Stimulated activated CD8-positive, alpha-beta memory T cell treated with anti-CD3 and anti-CD28 coated beads, Interleukin-7, amount 100 ng/mL, for 48 hours (primary cell): ENCODE measurements around the gene NFKBIZ.

Source experiments
- DNase-seq, 2 donors: peaks; one replicate each; pipeline ENCODE4 v3.0.0-alpha.2; 2020; ENCODE audit warnings: low read depth in 1 of 2; ENCODE audit errors: extremely low read depth in 1 of 2

Gene NFKBIZ

GRCh38 chr3:101848754-101849713 is at the start of gene NFKBIZ:
TSS of gene NFKBIZ (plus strand) at chr3:101849514. CDS start at chr3:101849629, 115 bp downstream.
- peak; percentile 86 to 91 for DNase-seq

- DNase-seq: no peak
Measured at GRCh38 chr3:101801174-101801573, 48.1 kb upstream of the NFKBIZ start.

GRCh38 chr3:101802179-101802578 is 47.1 kb upstream of the NFKBIZ start:
- no peak for DNase-seq

- peak in 1 of 2 donors; percentile 31 for DNase-seq
Measured at GRCh38 chr3:101803173-101803782, 46.0 kb upstream of the NFKBIZ start.

- no peak for DNase-seq
Measured at GRCh38 chr3:101803939-101804338, 45.4 kb upstream of the NFKBIZ start.

- DNase-seq: no peak
Measured at GRCh38 chr3:101806491-101806890, 42.8 kb upstream of the NFKBIZ start.

GRCh38 chr3:101807888-101808287 is 41.4 kb upstream of the NFKBIZ start:
- DNase-seq: no peak

- no peak for DNase-seq
Measured at GRCh38 chr3:101809178-101810021, 39.9 kb upstream of the NFKBIZ start.

- DNase-seq: no peak
Measured at GRCh38 chr3:101810022-101810418, 39.3 kb upstream of the NFKBIZ start.

- DNase-seq: no peak
Measured at GRCh38 chr3:101811875-101812274, 37.4 kb upstream of the NFKBIZ start.

- no peak for DNase-seq
Measured at GRCh38 chr3:101812895-101813294, 36.4 kb upstream of the NFKBIZ start.

GRCh38 chr3:101813817-101814440 is 35.4 kb upstream of the NFKBIZ start:
- no peak for DNase-seq

GRCh38 chr3:101814835-101815234 is 34.5 kb upstream of the NFKBIZ start:
- DNase-seq: no peak

- no peak for DNase-seq
Measured at GRCh38 chr3:101816215-101817149, 32.8 kb upstream of the NFKBIZ start.

- no peak for DNase-seq
Measured at GRCh38 chr3:101817992-101818391, 31.3 kb upstream of the NFKBIZ start.

GRCh38 chr3:101819649-101820206 is 29.6 kb upstream of the NFKBIZ start:
- DNase-seq: no peak

- no peak for DNase-seq
Measured at GRCh38 chr3:101821503-101821902, 27.8 kb upstream of the NFKBIZ start.

GRCh38 chr3:101823525-101823924 is 25.8 kb upstream of the NFKBIZ start:
- no peak for DNase-seq

- no peak for DNase-seq
Measured at GRCh38 chr3:101824702-101825101, 24.6 kb upstream of the NFKBIZ start.
